Nephron (organoid): ENCODE measurements around the gene CSF2RB.
A peak's percentile ranks its signal among the peaks of the same experiment; 100 is the strongest.

ENCODE experiments used
- H3K27ac Mint-ChIP-seq, 3 experiments: 2 replicates each; pipeline ENCODE4 v1.8.0; 2020; ENCODE audit warnings: mixed read lengths in 3 of 3, mild to moderate bottlenecking in 2 of 3, moderate library complexity in 1 of 3
- H3K27me3 Mint-ChIP-seq: 2 replicates; pipeline ENCODE4 v1.8.0; 2021; ENCODE audit warnings: low read depth, mild to moderate bottlenecking, moderate library complexity, mixed read lengths
- H3K36me3 Mint-ChIP-seq: 2 replicates; pipeline ENCODE4 v1.8.0; 2020; ENCODE audit warnings: low read depth, mixed read lengths
- H3K4me1 Mint-ChIP-seq: 2 replicates; pipeline ENCODE4 v1.8.0; 2020; ENCODE audit warnings: mixed read lengths
- H3K4me3 Mint-ChIP-seq, 3 experiments: 2 replicates each; pipeline ENCODE4 v1.8.0; 2020; ENCODE audit warnings: mild to moderate bottlenecking in 3 of 3, mixed read lengths in 3 of 3, moderate library complexity in 2 of 3
- H3K9me3 Mint-ChIP-seq: 2 replicates; pipeline ENCODE4 v1.8.0; 2020; ENCODE audit warnings: mixed read lengths
- CTCF ChIP-seq, 3 experiments: fragments of 200-600 bp; sonication (generic); IDR thresholded peaks; one replicate each; pipeline ENCODE4 v1.5.0; 2021; ENCODE audit warnings: antibody characterized with exemption in 3 of 3; ENCODE audit not compliant: unreplicated experiment in 3 of 3

The CSF2RB gene

DNA sequence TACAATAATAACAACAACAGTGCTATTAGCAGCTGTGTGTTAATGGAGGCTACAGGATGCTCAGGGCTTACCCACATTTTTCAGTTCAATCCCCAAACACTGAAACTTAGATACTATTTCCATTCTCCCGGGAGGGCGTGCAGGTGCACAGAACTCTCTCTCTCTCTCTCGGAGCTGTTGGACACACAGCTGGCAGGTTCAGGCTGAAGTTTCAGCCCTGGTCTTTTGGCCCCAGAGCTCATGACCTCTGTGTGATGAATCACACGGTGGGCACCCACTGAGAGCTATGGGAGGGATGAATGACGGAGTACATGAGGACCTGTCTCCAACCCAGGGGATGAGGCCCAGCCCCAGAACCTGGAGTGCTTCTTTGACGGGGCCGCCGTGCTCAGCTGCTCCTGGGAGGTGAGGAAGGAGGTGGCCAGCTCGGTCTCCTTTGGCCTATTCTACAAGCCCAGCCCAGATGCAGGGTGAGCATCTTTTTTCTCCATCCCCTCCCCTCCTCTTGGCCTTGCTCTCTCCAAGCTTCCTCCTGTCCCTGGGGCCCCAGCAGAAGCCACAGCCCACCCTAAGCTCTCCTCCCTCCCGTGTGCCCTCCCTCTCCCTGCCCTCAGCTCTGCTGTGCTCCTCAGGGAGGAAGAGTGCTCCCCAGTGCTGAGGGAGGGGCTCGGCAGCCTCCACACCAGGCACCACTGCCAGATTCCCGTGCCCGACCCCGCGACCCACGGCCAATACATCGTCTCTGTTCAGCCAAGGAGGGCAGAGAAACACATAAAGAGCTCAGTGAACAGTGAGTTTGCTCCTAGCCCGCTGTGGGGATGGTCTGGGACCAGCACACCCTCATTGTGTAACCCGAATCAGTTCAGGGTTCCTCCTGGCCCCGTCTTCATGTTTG lies 16.9 kb downstream of the CSF2RB start:
- no peak for TF ChIP-seq CTCF (IDR thresholded peaks at IDR 0.05; ENCODE audit: unreplicated experiment in 3 of 3)
- no peaks in the 10 kb centered on the region for H3K36me3 Mint-ChIP-seq
- peaks cover 14% of the 10 kb centered on the region for H3K27me3 Mint-ChIP-seq
- no peak overlapping the region for H3K4me3 Mint-ChIP-seq
- H3K4me1 Mint-ChIP-seq = peaks cover 19% of the 10 kb centered on the region
- H3K9me3 Mint-ChIP-seq = no peaks in the 10 kb centered on the region
- peak overlapping the region in 1 of 3 experiments; percentile 32 for H3K27ac Mint-ChIP-seq

- peaks cover 12% of the 10 kb centered on the region for H3K27me3 Mint-ChIP-seq
- TF ChIP-seq CTCF (IDR thresholded peaks at IDR 0.05; ENCODE audit: unreplicated experiment in 3 of 3) = no peak
- H3K4me1 Mint-ChIP-seq = peaks cover 18% of the 10 kb centered on the region
- no peak overlapping the region for H3K4me3 Mint-ChIP-seq
- no peaks in the 10 kb centered on the region for H3K36me3 Mint-ChIP-seq
- no peaks in the 10 kb centered on the region for H3K9me3 Mint-ChIP-seq
- no peak overlapping the region for H3K27ac Mint-ChIP-seq
Measured at GRCh38 chr22:36931446-36931845, 18.0 kb downstream of the CSF2RB start.

- TF ChIP-seq CTCF (IDR thresholded peaks at IDR 0.05; ENCODE audit: unreplicated experiment in 3 of 3) = no peak
- Mint-ChIP-seq H3K9me3 (no peaks in the 10 kb centered on the region), H3K27me3 (no peaks in the 10 kb centered on the region), H3K27ac (no peak overlapping the region), H3K4me3 (no peak overlapping the region), H3K36me3 (no peaks in the 10 kb centered on the region), H3K4me1 (peaks cover 11% of the 10 kb centered on the region)
Measured at GRCh38 chr22:36933629-36934417, 20.4 kb downstream of the CSF2RB start.

DNA sequence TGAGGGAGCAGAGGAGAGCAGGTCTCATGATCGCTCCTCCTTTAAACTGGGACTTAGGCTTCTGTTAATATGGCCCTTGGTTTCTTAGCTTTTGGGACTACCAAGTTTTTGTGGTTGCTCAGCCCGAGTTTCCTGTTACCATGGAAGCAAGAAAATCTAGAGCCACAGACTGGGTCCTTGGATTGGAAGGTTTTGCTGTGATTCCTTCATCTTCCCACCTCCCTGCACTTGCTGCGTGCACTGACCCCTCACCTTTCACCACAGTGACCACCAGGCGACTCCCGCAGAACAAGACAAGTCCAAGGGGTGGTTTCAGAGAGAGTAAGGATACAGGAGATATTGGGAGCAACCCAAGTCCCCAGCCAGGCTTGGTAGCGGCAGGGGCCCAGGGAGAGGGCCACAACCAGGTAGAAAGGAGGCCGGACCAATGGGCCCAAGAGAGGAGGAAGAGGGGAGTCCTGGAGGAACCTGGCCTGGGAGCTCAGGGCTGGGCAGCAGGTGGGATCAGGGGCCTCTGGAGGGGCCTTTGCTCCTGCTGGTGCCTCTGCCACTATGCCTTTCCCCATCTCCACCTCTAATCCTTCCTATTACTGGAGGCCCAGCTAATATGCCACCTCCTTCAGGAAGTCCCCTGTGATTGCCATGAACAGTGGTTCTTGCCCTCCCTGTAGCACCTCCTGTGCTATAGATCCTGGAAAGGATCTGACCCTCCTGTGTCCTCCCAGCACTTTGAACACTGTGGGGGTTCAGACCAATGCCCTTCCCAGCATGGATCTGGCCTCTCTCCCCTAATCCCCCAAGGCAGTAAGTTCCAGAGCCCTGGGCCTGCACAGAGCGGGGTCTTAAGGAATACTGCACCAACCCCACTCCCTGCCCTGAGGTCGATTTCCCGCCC lies 21.2 kb downstream of the CSF2RB start:
- TF ChIP-seq CTCF (IDR thresholded peaks at IDR 0.05; ENCODE audit: unreplicated experiment in 3 of 3) = no peak
- H3K4me3 Mint-ChIP-seq = no peak overlapping the region

DNA sequence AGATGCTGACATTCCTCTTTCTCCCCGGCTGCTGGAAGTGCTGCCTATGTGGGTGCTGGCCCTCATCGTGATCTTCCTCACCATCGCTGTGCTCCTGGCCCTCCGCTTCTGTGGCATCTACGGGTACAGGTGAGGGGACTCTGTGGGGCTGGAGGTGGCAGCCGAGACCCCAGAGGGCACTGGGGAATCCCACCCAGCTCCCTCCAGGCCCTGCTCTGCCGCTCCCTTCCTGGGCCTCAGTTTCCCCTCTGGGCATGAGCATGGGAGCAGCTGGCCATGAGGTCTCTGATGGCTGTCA lies 21.8 kb downstream of the CSF2RB start:
- H3K27ac Mint-ChIP-seq = no peak overlapping the region

More for the DNA sequence above, 21.2 kb downstream of the CSF2RB start:
- Mint-ChIP-seq H3K36me3 (no peaks in the 10 kb centered on the region), H3K4me1 (peaks cover 11% of the 10 kb centered on the region), H3K9me3 (no peaks in the 10 kb centered on the region), H3K27me3 (no peaks in the 10 kb centered on the region), H3K27ac (no peak overlapping the region)

More for the DNA sequence above, 21.8 kb downstream of the CSF2RB start:
- Mint-ChIP-seq H3K27me3 (no peaks in the 10 kb centered on the region), H3K36me3 (no peaks in the 10 kb centered on the region), H3K4me1 (peaks cover 6% of the 10 kb centered on the region), H3K9me3 (no peaks in the 10 kb centered on the region), H3K4me3 (no peak overlapping the region)
- no peak for TF ChIP-seq CTCF (IDR thresholded peaks at IDR 0.05; ENCODE audit: unreplicated experiment in 3 of 3)
